ENCODE data around the gene DNAH10.

Gene DNAH10

DNA sequence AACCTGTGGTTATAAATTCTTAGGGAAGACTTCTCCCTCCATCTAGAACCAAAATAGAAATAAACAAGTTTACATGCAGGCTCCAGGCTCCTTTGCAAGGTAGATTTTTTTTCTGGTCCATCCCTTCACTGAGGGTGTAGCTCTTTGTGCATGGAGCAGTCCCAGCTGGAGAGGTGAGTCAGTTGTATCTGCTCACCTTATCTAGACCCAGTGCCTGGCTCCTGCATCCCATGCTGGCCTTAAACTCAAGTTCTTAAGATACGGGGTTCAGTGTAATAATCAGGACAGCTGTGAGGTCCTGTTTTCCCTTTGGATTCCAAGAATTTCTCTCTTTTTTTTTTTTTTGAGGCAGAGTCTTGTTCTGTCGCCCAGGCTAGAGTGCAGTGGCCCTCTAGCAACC is 35.1 kb upstream of the DNAH10 start:
- no peak overlapping the region for H3K9ac ChIP-seq (ENCODE audit: low read depth, low read length)
- H3K4me3 ChIP-seq (ENCODE audit: low read length) = no peak overlapping the region
- no peaks in the 10 kb centered on the region for H3K4me1 ChIP-seq (ENCODE audit: control insufficient read depth, insufficient read depth, low read length)
- H3K36me3 ChIP-seq (ENCODE audit: insufficient read depth, low read length) = peaks cover 44% of the 10 kb centered on the region
- no peaks in the 10 kb centered on the region for H3K27me3 ChIP-seq (ENCODE audit: control insufficient read depth, insufficient read depth, low read length)
- H3K4me2 ChIP-seq (ENCODE audit: low read length) = no peak overlapping the region
- no peaks in the 10 kb centered on the region for H3K9me3 ChIP-seq (replicated peaks; ENCODE audit: low read length)

DNA sequence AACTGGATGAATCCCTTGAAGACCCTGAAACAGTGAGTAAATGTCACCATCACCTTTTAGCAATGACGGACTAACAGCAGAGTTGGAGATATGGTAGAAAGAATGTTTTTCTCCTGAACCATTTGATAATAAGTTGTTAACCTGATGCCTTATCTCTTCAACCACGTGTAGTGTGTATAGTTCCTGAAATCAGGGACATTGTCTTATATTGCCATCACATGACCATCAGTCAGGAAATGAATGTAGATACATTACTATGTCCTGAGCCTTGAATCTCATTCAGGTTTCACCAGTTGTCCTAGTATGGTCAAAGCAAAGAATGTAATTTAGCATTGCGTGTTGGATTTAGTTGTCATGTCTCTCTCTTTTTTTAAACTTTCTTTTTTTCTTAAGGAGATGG is 34.2 kb upstream of the DNAH10 start:
- peaks cover 40% of the 10 kb centered on the region for H3K36me3 ChIP-seq (ENCODE audit: insufficient read depth, low read length)
- H3K4me3 ChIP-seq (ENCODE audit: low read length) = no peak overlapping the region
- no peaks in the 10 kb centered on the region for H3K27me3 ChIP-seq (ENCODE audit: control insufficient read depth, insufficient read depth, low read length)
- H3K4me1 ChIP-seq (ENCODE audit: control insufficient read depth, insufficient read depth, low read length) = no peaks in the 10 kb centered on the region
- no peak overlapping the region for H3K9ac ChIP-seq (ENCODE audit: low read depth, low read length)
- no peak overlapping the region for H3K4me2 ChIP-seq (ENCODE audit: low read length)
- no peaks in the 10 kb centered on the region for H3K9me3 ChIP-seq (replicated peaks; ENCODE audit: low read length)

DNA sequence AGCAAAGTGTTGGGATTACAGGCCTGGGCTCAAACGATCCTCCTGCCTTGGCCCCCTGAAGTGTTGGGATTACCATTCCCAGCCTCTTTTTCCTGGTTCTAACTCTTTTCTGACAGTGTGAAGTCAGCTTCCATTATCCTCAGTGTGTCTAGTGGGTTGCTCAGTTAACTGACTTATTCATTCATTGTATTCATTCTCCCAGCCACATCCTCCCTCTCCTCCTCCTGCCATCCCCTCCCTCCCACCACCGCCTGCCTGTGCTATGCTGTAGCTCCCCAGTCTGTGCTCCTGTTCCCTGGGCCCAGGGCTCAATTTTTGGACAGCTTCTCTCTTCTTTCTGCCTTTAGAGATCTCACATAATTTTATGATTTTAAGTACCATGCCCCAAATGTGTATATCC is 30.5 kb upstream of the DNAH10 start:
- H3K9ac ChIP-seq (ENCODE audit: low read depth, low read length) = no peak overlapping the region
- H3K27me3 ChIP-seq (ENCODE audit: control insufficient read depth, insufficient read depth, low read length) = no peaks in the 10 kb centered on the region
- H3K36me3 ChIP-seq (ENCODE audit: insufficient read depth, low read length) = peaks cover 51% of the 10 kb centered on the region
- no peaks in the 10 kb centered on the region for H3K9me3 ChIP-seq (replicated peaks; ENCODE audit: low read length)
- no peak overlapping the region for H3K4me2 ChIP-seq (ENCODE audit: low read length)
- H3K4me1 ChIP-seq (ENCODE audit: control insufficient read depth, insufficient read depth, low read length) = no peaks in the 10 kb centered on the region
- no peak overlapping the region for H3K4me3 ChIP-seq (ENCODE audit: low read length)

DNA sequence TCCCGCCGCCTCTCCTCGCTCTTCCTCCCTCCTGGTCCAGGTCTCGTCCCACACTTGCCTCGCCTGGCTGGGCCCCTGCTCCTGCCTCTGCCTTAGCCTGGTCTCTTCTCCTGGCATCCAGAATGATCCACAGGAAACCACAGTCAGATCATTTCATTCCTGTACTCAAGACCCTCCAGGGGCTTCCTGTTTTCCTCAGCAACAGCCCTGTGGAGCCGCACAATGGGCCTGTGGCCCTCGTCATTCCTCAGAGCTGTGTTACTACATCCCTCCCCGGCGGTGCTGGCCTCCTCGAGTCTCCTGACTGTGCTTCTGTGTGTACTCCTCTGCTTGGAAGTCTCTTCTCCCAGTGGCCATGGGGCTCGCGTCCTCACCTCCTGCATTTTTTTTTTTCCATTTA is 29.9 kb upstream of the DNAH10 start:
- Histone ChIP-seq H3K9me3 (replicated peaks; ENCODE audit: low read length) (no peaks in the 10 kb centered on the region), H3K36me3 (ENCODE audit: insufficient read depth, low read length) (peaks cover 53% of the 10 kb centered on the region), H3K4me2 (ENCODE audit: low read length) (no peak overlapping the region), H3K27me3 (ENCODE audit: control insufficient read depth, insufficient read depth, low read length) (no peaks in the 10 kb centered on the region), H3K9ac (ENCODE audit: low read depth, low read length) (no peak overlapping the region), H3K4me1 (ENCODE audit: control insufficient read depth, insufficient read depth, low read length) (no peaks in the 10 kb centered on the region), H3K4me3 (ENCODE audit: low read length) (no peak overlapping the region)

DNA sequence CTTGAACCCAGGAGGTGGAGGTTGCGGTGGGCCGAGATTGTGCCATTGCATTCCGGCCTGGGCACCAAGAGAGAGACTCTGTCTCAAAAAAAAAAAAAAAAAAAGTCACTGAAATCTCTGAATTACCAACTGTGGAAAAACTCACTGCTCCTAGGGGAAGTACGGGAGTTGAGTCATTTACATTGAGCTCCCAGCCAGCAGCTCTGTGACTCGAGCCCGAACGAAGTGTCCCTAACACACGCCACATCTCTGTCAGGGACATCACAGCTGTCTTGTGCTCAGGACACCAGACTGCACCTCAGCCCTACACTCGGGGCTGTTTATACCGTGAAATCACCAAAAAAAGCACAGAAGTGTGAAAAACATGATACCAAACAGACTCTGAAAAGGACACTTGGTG is 28.9 kb upstream of the DNAH10 start:
- no peak overlapping the region for H3K4me2 ChIP-seq (ENCODE audit: low read length)
- H3K9me3 ChIP-seq (replicated peaks; ENCODE audit: low read length) = no peaks in the 10 kb centered on the region
- no peak overlapping the region for H3K4me3 ChIP-seq (ENCODE audit: low read length)
- no peak overlapping the region for H3K9ac ChIP-seq (ENCODE audit: low read depth, low read length)
- H3K36me3 ChIP-seq (ENCODE audit: insufficient read depth, low read length) = peaks cover 51% of the 10 kb centered on the region
- H3K27me3 ChIP-seq (ENCODE audit: control insufficient read depth, insufficient read depth, low read length) = no peaks in the 10 kb centered on the region
- no peaks in the 10 kb centered on the region for H3K4me1 ChIP-seq (ENCODE audit: control insufficient read depth, insufficient read depth, low read length)

DNA sequence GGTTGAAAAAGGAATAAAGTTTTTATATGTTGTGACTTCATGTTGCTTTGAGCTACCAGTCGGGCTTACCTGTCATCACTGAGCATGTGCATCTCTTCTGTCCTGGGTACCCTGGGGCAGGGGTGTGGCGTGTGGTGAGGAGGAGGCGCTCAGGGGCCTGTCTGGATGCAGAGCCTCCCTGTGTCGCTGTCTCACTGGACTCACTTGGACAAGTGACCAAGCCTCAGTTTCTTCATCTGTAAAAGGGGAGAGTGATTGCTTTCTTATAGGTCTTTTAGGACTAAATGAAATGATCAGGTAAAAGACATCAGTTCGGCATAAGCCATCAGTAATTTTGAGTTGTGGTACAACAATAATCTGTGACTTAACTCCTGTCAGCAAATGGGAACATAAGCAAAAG is 27.8 kb upstream of the DNAH10 start:
- H3K27me3 ChIP-seq (ENCODE audit: control insufficient read depth, insufficient read depth, low read length) = no peaks in the 10 kb centered on the region
- no peak overlapping the region for H3K4me3 ChIP-seq (ENCODE audit: low read length)
- peaks cover 54% of the 10 kb centered on the region for H3K36me3 ChIP-seq (ENCODE audit: insufficient read depth, low read length)
- H3K4me1 ChIP-seq (ENCODE audit: control insufficient read depth, insufficient read depth, low read length) = no peaks in the 10 kb centered on the region
- no peak overlapping the region for H3K4me2 ChIP-seq (ENCODE audit: low read length)
- H3K9me3 ChIP-seq (replicated peaks; ENCODE audit: low read length) = no peaks in the 10 kb centered on the region
- H3K9ac ChIP-seq (ENCODE audit: low read depth, low read length) = no peak overlapping the region

DNA sequence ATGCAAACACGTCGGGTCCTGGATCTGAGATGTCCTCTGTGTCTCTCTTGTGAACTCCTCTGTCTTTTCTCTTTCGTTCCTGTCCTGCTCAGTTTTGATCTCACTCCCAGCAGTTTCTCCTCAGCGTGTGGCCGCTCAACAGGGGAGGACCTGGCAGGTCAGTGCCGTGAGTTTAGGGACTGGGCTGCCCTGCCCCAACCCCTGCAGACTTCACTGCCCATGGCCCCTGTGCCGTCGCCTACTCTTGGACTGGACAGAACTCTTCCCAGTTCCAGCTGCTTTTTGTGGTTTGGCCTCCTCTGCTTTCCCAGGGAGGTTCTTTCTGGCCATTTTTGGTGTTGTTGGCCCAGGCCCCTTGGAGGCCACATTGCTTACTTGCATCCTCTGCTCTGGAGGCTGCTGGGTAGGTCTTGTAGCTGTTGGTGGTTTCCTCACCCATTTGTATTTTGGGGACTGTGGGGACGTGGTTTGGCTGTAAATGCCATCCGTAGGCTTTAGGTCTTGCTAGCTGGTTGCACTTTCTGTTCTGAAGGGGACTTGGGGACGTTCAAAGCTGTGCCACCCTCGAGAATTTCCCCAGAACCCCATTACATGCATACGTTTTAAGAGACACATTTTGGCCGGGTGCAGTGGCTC is 20.0 kb upstream of the DNAH10 start:
- no peaks in the 10 kb centered on the region for H3K27me3 ChIP-seq (ENCODE audit: control insufficient read depth, insufficient read depth, low read length)
- H3K9me3 ChIP-seq (replicated peaks; ENCODE audit: low read length) = no peaks in the 10 kb centered on the region
- H3K4me2 ChIP-seq (ENCODE audit: low read length) = no peak overlapping the region
- H3K36me3 ChIP-seq (ENCODE audit: insufficient read depth, low read length) = peaks cover 45% of the 10 kb centered on the region
- no peaks in the 10 kb centered on the region for H3K4me1 ChIP-seq (ENCODE audit: control insufficient read depth, insufficient read depth, low read length)
- no peak overlapping the region for H3K9ac ChIP-seq (ENCODE audit: low read depth, low read length)
- no peak overlapping the region for H3K4me3 ChIP-seq (ENCODE audit: low read length)

DNA sequence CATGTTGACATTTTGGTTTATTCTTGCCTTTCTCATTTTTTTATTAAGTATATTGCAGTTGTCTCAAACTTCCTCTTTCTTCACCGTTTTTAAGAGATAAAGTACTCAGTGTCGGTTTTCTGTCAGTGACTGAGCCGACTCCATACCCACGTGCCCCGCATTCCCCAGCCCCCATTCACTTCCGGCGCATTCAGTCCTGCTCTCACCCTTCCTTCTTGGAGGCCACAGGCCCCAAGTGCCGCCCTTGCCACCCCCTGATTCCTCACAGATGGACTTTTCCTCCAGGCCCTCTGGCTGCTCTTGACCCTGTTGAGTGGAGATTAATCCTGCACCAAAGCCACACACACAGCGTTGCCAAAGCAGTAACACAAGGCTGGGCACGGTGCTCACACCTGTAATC is 19.1 kb upstream of the DNAH10 start:
- H3K36me3 ChIP-seq (ENCODE audit: insufficient read depth, low read length) = peaks cover 48% of the 10 kb centered on the region
- no peaks in the 10 kb centered on the region for H3K9me3 ChIP-seq (replicated peaks; ENCODE audit: low read length)
- no peak overlapping the region for H3K4me3 ChIP-seq (ENCODE audit: low read length)
- H3K4me1 ChIP-seq (ENCODE audit: control insufficient read depth, insufficient read depth, low read length) = no peaks in the 10 kb centered on the region
- no peaks in the 10 kb centered on the region for H3K27me3 ChIP-seq (ENCODE audit: control insufficient read depth, insufficient read depth, low read length)
- H3K9ac ChIP-seq (ENCODE audit: low read depth, low read length) = no peak overlapping the region
- H3K4me2 ChIP-seq (ENCODE audit: low read length) = no peak overlapping the region

DNA sequence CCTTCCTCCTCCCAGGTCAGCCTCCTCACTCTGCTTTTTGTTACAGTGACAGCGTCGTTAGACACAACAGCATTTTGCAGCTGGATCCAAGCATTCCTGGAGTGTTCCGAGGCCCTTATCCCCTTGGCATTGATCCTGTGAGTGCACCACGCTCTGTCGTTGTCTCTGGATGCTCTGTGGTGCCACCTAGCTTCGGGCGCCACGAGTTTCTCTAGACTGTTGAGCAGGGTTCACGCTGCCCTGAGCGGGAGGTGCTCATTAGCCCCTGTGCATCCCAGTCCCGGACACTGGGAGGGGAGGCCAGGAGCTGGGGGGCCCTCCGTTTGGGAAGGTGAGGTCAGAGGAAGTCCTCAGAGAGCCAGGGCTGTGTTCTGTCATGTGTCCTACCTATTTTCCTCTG is 17.3 kb upstream of the DNAH10 start:
- H3K4me2 ChIP-seq (ENCODE audit: low read length) = no peak overlapping the region
- no peaks in the 10 kb centered on the region for H3K9me3 ChIP-seq (replicated peaks; ENCODE audit: low read length)
- H3K9ac ChIP-seq (ENCODE audit: low read depth, low read length) = no peak overlapping the region
- peaks cover 45% of the 10 kb centered on the region for H3K36me3 ChIP-seq (ENCODE audit: insufficient read depth, low read length)
- H3K27me3 ChIP-seq (ENCODE audit: control insufficient read depth, insufficient read depth, low read length) = no peaks in the 10 kb centered on the region
- no peaks in the 10 kb centered on the region for H3K4me1 ChIP-seq (ENCODE audit: control insufficient read depth, insufficient read depth, low read length)
- H3K4me3 ChIP-seq (ENCODE audit: low read length) = no peak overlapping the region

DNA sequence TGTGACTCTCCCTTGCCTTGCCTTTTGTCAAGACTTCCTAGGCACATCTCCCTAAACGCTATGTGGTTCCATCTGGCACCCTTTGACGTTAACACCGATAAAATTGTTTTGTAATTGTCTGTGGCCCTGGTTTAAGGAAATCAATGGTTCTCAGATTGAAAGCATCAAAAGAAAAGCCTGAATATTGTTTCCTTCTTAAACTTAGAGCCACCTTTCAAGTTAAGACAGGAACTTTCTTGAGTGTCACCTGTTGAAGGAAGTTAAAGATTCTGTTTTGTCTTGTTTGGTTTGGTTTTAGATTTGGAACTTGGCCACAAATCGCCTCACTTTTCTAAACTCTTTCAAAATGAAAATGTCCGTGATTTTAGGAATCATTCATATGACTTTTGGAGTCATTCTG is 14.8 kb upstream of the DNAH10 start:
- Histone ChIP-seq H3K27me3 (ENCODE audit: control insufficient read depth, insufficient read depth, low read length) (no peaks in the 10 kb centered on the region), H3K4me1 (ENCODE audit: control insufficient read depth, insufficient read depth, low read length) (no peaks in the 10 kb centered on the region), H3K9ac (ENCODE audit: low read depth, low read length) (no peak overlapping the region), H3K36me3 (ENCODE audit: insufficient read depth, low read length) (peaks cover 51% of the 10 kb centered on the region), H3K4me3 (ENCODE audit: low read length) (no peak overlapping the region), H3K4me2 (ENCODE audit: low read length) (no peak overlapping the region), H3K9me3 (replicated peaks; ENCODE audit: low read length) (no peaks in the 10 kb centered on the region)

DNA sequence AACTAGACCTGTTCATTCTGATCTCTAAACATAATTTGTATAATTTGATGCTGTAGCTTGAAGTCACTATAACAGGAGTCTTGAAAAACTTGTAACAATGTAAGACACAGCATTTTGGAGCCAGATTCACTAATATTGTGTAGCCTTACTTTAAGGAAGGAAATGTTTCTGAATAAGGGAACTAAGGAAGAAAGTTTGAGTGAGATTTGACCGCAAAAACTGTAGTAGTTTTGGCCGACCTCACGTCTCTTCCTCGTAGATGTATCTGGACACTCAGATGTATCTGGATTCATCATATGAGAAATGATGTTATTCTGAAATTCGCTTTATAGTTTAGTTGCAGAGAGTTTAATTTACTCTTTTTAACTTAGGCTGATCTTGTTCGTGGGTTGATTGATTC is 13.9 kb upstream of the DNAH10 start:
- Histone ChIP-seq H3K9ac (ENCODE audit: low read depth, low read length) (no peak overlapping the region), H3K27me3 (ENCODE audit: control insufficient read depth, insufficient read depth, low read length) (no peaks in the 10 kb centered on the region), H3K4me3 (ENCODE audit: low read length) (no peak overlapping the region), H3K4me1 (ENCODE audit: control insufficient read depth, insufficient read depth, low read length) (no peaks in the 10 kb centered on the region), H3K4me2 (ENCODE audit: low read length) (no peak overlapping the region), H3K36me3 (ENCODE audit: insufficient read depth, low read length) (peaks cover 53% of the 10 kb centered on the region), H3K9me3 (replicated peaks; ENCODE audit: low read length) (no peaks in the 10 kb centered on the region)

DNA sequence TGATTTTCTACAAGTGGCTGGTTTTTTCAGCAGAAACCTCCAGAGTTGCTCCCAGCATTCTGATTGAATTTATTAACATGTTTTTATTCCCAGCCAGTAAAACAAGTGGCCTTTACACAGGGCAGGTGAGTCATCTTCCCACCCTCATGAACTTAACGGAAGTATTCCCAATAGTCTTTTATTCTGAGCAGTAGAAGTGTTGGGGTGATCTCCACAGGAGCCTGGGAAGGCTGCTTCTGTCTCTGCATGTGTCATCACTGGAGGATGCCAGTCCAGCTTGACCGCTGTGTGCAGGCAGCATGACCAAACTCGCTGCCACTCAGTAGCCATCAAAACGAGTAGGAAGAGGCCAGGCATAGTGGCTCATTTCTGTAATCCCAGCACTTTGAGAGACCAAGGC is 13.4 kb upstream of the DNAH10 start:
- Histone ChIP-seq H3K9ac (ENCODE audit: low read depth, low read length) (no peak overlapping the region), H3K9me3 (replicated peaks; ENCODE audit: low read length) (no peaks in the 10 kb centered on the region), H3K27me3 (ENCODE audit: control insufficient read depth, insufficient read depth, low read length) (no peaks in the 10 kb centered on the region), H3K36me3 (ENCODE audit: insufficient read depth, low read length) (peaks cover 57% of the 10 kb centered on the region), H3K4me3 (ENCODE audit: low read length) (no peak overlapping the region), H3K4me1 (ENCODE audit: control insufficient read depth, insufficient read depth, low read length) (no peaks in the 10 kb centered on the region), H3K4me2 (ENCODE audit: low read length) (no peak overlapping the region)
